ENCODE results near the gene PRPF19.

- no peak for TF ChIP-seq ZNF331 (CRISPR knock-in tag; IDR thresholded peaks at IDR 0.05)
- TF ChIP-seq GLMP (CRISPR knock-in tag; IDR thresholded peaks at IDR 0.05; ENCODE audit: borderline replicate concordance), result no peak
- no peak for TF ChIP-seq CREB1 (IDR thresholded peaks at IDR 0.05)
- no peak for TF ChIP-seq CREB1 (CRISPR knock-in tag; IDR thresholded peaks at IDR 0.05)
These were observed 31.4 kb upstream of the PRPF19 start for GRCh38 chr11:60937811-60938210.

All from HepG2 (cell line).